Measurements from ENCODE around the gene ATP9B.

GRCh38 chr18:79337184-79337583 lies 268.0 kb downstream of the ATP9B start:
- no peak for TF ChIP-seq CTCF (conservative IDR thresholded peaks at IDR 0.05; ENCODE audit: low read depth, low read length)
- TF ChIP-seq EZH2 (IDR thresholded peaks at IDR 0.05; ENCODE audit: low read length, unreplicated experiment): no peak
- no peak for TF ChIP-seq EZH2phosphoT487 (IDR thresholded peaks at IDR 0.05; ENCODE audit: borderline replicate concordance, low read length)

Data from PC-3 (cell line).